Prostate gland (tissue), 2 donors: ENCODE measurements around the gene MECR. TPM values are rescaled to one million over a fixed set of nuclear protein-coding genes. Genes with fewer than 3 reads are reported as not detected.

Source experiments
- DNase-seq: peaks from one replicate; pipeline ENCODE4 v3.0.0-alpha.2; 2019; ENCODE audit warnings: low spot score
- H3K27ac ChIP-seq, 2 donors: fragments of 200-600 bp; sonication (generic); 2 replicates each; pipeline ENCODE4 v1.5.1; 2017 to 2019
- H3K27me3 ChIP-seq: fragments of 200-600 bp; sonication (generic); replicated peaks from 2 replicates; pipeline ENCODE4 v1.5.1; 2019; ENCODE audit not compliant: insufficient read depth
- H3K36me3 ChIP-seq, 2 donors: fragments of 200-600 bp; sonication (generic); 1 replicate in 1 of 2; 2 replicates in 1 of 2; pipeline versions ENCODE4 v1.5.1 to v1.8.1; 2017 to 2019
- H3K4me1 ChIP-seq: fragments of 200-600 bp; sonication (generic); replicated peaks from 2 replicates; pipeline ENCODE4 v1.5.1; 2019
- H3K4me3 ChIP-seq, 2 donors: fragments of 200-600 bp; sonication (generic); 2 replicates each; pipeline ENCODE4 v1.5.1; 2017 to 2019
- H3K9me3 ChIP-seq: fragments of 200-600 bp; sonication (generic); 2 replicates; pipeline ENCODE4 v1.5.1; 2017
- POLR2A ChIP-seq: fragments of 450-650 bp; IDR thresholded peaks from one replicate; pipeline ENCODE4 v1.6.1; 2016; ENCODE audit warnings: antibody characterized with exemption, mild to moderate bottlenecking
- POLR2AphosphoS5 ChIP-seq: sonication (generic); formaldehyde crosslinking; IDR thresholded peaks from one replicate; pipeline ENCODE4 v1.6.1; 2017; ENCODE audit warnings: antibody characterized with exemption
- WGBS: methylation state at CpG from one replicate; pipeline ENCODE4 v1.1.5; 2018; 5-methylcytosine and 5-hydroxymethylcytosine counted together
- intact Hi-C: fragments of 100-400 bp; cut with DNase I; formaldehyde crosslinking; loops from one replicate; pipeline ENCODE4 v1.14.2; 2022
- total RNA-seq, 2 donors: library from RNA; depleted of rRNA; stranded (reverse); fragments of >200 nt; gene quantifications; one replicate each; pipeline ENCODE4 v1.1.0, GENCODE V29; 2016
- TF ChIP-seq, protein P1 (sequence below), 4 experiments: fragments of 200-600 bp in 2 of 4; fragments of 450-650 bp in 2 of 4; sonication (generic) in 2 of 4; IDR thresholded peaks; 1 replicate in 3 of 4; 2 replicates in 1 of 4; pipeline ENCODE4 v1.5.1; 2016 to 2019; ENCODE audit warnings: antibody characterized with exemption in 4 of 4, mild to moderate bottlenecking in 2 of 4, moderate library complexity in 2 of 4

The MECR gene
- total RNA-seq, 2 donors from 2014 or later: 17.7 to 49.3 TPM

DNA sequence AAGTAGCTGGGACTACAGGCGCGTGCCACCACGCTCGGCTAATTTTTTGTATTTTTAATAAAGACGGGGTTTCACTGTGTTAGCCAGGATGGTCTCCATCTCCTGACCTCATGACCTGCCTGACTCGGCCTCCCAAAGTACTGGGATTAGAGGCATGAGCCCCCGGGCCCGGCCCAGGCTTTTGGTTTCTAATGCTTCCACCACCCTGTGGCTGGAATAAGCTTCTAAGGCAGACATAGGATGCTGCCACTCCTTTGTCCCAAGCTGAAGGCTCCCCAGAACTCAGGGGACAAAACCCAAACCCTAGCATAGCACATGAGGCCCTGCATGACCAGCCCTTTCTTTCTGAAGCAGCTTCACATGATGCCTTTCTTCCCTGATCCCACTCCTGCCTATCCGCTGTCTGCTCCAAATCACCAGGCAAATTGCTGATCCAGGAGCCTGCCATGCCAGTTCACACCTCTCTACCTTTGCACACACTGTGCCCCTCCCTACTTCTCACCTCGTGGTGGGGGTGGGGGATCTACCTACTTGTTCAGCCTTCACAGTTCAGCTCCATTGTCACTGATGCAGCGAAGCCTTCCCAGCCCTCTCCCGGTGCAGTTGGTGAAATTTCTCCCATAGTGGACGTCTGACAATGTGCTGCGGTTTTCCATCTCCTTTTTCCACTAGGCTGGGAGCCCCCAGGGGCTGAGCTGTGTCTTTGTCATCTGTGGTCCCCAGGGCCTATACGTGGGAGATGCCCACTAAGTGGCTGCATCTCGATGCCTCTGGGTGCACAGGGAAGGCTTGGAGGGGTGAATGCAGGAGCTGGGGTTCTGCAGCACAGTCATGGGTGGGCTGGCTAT lies 12.5 kb upstream of the MECR start:
- H3K4me3 ChIP-seq: no peak overlapping the region
- H3K9me3 ChIP-seq: no peaks in the 10 kb centered on the region
- DNase-seq: no peak
- H3K36me3 ChIP-seq: no peaks in the 10 kb centered on the region
- 80% methylated on average over 16 of the region's 16 CpGs for WGBS
- H3K4me1 ChIP-seq: no peaks in the 10 kb centered on the region
- H3K27ac ChIP-seq: no peak overlapping the region
- H3K27me3 ChIP-seq: no peaks in the 10 kb centered on the region
- no peak for TF ChIP-seq POLR2A
- TF ChIP-seq, protein P1, sequence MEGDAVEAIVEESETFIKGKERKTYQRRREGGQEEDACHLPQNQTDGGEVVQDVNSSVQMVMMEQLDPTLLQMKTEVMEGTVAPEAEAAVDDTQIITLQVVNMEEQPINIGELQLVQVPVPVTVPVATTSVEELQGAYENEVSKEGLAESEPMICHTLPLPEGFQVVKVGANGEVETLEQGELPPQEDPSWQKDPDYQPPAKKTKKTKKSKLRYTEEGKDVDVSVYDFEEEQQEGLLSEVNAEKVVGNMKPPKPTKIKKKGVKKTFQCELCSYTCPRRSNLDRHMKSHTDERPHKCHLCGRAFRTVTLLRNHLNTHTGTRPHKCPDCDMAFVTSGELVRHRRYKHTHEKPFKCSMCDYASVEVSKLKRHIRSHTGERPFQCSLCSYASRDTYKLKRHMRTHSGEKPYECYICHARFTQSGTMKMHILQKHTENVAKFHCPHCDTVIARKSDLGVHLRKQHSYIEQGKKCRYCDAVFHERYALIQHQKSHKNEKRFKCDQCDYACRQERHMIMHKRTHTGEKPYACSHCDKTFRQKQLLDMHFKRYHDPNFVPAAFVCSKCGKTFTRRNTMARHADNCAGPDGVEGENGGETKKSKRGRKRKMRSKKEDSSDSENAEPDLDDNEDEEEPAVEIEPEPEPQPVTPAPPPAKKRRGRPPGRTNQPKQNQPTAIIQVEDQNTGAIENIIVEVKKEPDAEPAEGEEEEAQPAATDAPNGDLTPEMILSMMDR (IDR thresholded peaks at IDR 0.05): no peak
- TF ChIP-seq POLR2AphosphoS5: no peak
- intact Hi-C loops: loop anchor here (5.0 kb wide), 1 partner anchor 604 kb away; no protein-coding TSS in a partner anchor

DNA sequence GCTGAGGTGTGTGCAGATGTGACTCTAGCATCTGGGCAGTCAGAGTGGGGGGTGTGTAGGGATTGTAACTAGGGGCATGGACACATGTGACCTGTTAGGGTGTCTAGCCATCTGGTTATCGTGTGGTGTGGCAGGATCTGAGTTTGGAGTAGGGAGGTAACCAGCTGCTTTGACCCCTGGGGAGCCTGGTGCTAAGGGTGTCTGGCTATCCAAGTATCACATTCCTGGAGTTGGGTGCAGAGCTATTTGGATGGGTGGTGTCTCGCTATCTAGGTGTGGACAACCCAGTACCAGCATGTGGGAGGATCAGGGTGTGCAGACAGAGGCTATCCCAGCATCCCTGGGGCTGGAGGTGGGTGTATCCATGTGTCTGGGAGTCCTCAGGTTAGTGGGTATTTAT lies 10.3 kb upstream of the MECR start:
- WGBS: 88% methylated on average over 2 of the region's 2 CpGs
- Histone ChIP-seq H3K27me3 (no peaks in the 10 kb centered on the region), H3K4me1 (no peaks in the 10 kb centered on the region), H3K4me3 (no peak overlapping the region), H3K27ac (no peak overlapping the region), H3K9me3 (no peaks in the 10 kb centered on the region), H3K36me3 (no peaks in the 10 kb centered on the region)
- intact Hi-C loops: loop anchor here (5.0 kb wide), 1 partner anchor 606 kb away; no protein-coding TSS in a partner anchor
- no peak for TF ChIP-seq POLR2A
- TF ChIP-seq, protein P1 (IDR thresholded peaks at IDR 0.05): no peak
- no peak for TF ChIP-seq POLR2AphosphoS5
- no peak for DNase-seq

DNA sequence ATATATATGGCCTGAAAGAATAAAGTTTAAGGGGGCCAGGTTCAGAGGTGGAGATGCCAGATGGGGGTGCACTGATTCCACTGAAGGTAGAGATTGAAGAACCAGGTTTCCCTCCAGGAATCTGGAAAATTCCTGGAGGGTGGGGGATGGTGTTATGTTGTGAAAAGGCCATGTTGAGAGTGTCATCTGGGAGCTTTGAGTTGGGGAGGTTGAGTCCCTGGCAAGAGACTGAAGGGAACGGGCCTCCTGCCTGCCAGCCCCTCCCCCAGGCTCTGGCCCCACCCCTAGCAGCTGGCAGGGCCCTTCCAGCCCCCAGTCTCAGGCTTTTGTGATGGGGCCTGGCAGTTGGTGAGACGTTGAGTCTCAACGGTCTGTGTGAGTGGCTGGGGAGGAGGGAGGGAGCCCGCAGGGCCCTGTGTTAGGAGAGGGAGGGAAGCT lies 9.7 kb upstream of the MECR start:
- no peak overlapping the region for H3K4me3 ChIP-seq
- no peaks in the 10 kb centered on the region for H3K36me3 ChIP-seq
- H3K4me1 ChIP-seq: no peaks in the 10 kb centered on the region
- no peaks in the 10 kb centered on the region for H3K27me3 ChIP-seq
- WGBS: 52% methylated on average over 4 of the region's 4 CpGs
- H3K9me3 ChIP-seq: no peaks in the 10 kb centered on the region
- DNase-seq: no peak
- TF ChIP-seq, protein P1 (IDR thresholded peaks at IDR 0.05): no peak
- no peak for TF ChIP-seq POLR2A
- no peak for TF ChIP-seq POLR2AphosphoS5
- intact Hi-C loops: loop anchor here (5.0 kb wide), 1 partner anchor 607 kb away; no protein-coding TSS in a partner anchor
- H3K27ac ChIP-seq: no peak overlapping the region

DNA sequence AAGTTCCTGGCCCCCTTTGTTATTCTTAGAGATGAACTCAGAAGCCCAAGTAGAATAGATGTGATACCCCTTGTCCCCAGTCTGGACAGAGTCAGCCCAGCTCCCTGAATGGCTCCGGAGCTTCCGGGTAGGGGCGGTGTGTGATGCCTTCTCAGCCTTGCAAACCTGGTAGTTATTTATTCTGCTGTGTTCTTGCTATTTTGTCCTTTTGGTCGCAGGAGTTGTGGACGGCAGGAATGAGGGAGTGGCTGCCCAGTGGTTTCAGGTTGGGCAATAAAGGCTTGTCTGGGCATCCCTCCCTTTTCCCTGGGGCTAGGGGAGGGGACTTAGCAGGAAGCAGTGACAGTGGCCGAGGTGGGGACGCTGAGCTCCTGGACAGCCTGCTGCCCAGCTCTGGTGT lies 8.4 kb upstream of the MECR start:
- Histone ChIP-seq H3K9me3 (no peaks in the 10 kb centered on the region), H3K4me1 (no peaks in the 10 kb centered on the region), H3K36me3 (no peaks in the 10 kb centered on the region), H3K27me3 (no peaks in the 10 kb centered on the region), H3K4me3 (no peak overlapping the region), H3K27ac (peak overlapping the region; percentile 65)
- TF ChIP-seq POLR2AphosphoS5: peak; percentile 89
- peak; percentile 49 for TF ChIP-seq POLR2A
- TF ChIP-seq, protein P1 (IDR thresholded peaks at IDR 0.05): no peak
- whole genome bisulfite sequencing: 45% methylated on average over 7 of the region's 7 CpGs
- intact Hi-C loops: loop anchor here (5.0 to 10.0 kb wide), 2 partner anchors 868 to 1286 kb away; no protein-coding TSS in a partner anchor
- peak; percentile 86 for DNase-seq
